Vagina (tissue), 2 donors: Measurements from ENCODE around the gene GHR. TPM values are rescaled to one million over a fixed set of nuclear protein-coding genes. Genes with fewer than 3 reads are reported as not detected.

Experiments
- DNase-seq, 2 donors: peaks; one replicate each; pipeline ENCODE4 v3.0.0-alpha.2; 2017; ENCODE audit errors: extremely low spot score in 2 of 2
- H3K27ac ChIP-seq: fragments of 200-600 bp; sonication (generic); one replicate; pipeline ENCODE4 v1.5.1; 2019
- H3K27me3 ChIP-seq: fragments of 200-600 bp; sonication (generic); one replicate; pipeline ENCODE4 v1.5.1; 2019
- H3K36me3 ChIP-seq, 2 donors: fragments of 200-600 bp; sonication (generic); one replicate each; pipeline ENCODE4 v1.5.1; 2017 to 2019
- H3K4me1 ChIP-seq: fragments of 200-600 bp; sonication (generic); one replicate; pipeline ENCODE4 v1.5.1; 2019
- H3K4me3 ChIP-seq, 2 donors: fragments of 200-600 bp; sonication (generic); 1 replicate in 1 of 2; 2 replicates in 1 of 2; pipeline ENCODE4 v1.5.1; 2016 to 2019
- H3K9me3 ChIP-seq: fragments of 200-600 bp; sonication (generic); one replicate; pipeline ENCODE4 v1.5.1; 2019
- POLR2A ChIP-seq, 2 donors: fragments of 450-650 bp; IDR thresholded peaks; one replicate each; pipeline ENCODE4 v1.6.1; 2017; ENCODE audit warnings: antibody characterized with exemption in 2 of 2, mild to moderate bottlenecking in 2 of 2, moderate library complexity in 2 of 2
- POLR2AphosphoS5 ChIP-seq, 2 donors: sonication (generic); formaldehyde crosslinking; IDR thresholded peaks; one replicate each; pipeline ENCODE4 v1.9.0; 2017; ENCODE audit warnings: antibody characterized with exemption in 2 of 2, mild to moderate bottlenecking in 2 of 2, low read depth in 1 of 2; ENCODE audit not compliant: insufficient read depth in 1 of 2
- intact Hi-C: fragments of 100-400 bp; cut with DNase I; formaldehyde crosslinking; loops from one replicate; pipeline ENCODE4 v1.15.1; 2023
- total RNA-seq: library from RNA; depleted of rRNA; stranded (reverse); fragments of >200 nt; gene quantifications from one replicate; pipeline ENCODE4 v1.2.3, GENCODE V29; 2016
- TF ChIP-seq, protein P1 (sequence below), 3 experiments: fragments of 450-650 bp in 2 of 3; fragments of 200-600 bp in 1 of 3; sonication (generic) in 1 of 3; IDR thresholded peaks; one replicate each; pipeline ENCODE4 v1.5.1; 2017 to 2019; ENCODE audit warnings: antibody characterized with exemption in 3 of 3, mild to moderate bottlenecking in 2 of 3, moderate library complexity in 2 of 3

The GHR gene
- total RNA-seq, 1 donor from 2014 or later = 16.7 TPM

DNA sequence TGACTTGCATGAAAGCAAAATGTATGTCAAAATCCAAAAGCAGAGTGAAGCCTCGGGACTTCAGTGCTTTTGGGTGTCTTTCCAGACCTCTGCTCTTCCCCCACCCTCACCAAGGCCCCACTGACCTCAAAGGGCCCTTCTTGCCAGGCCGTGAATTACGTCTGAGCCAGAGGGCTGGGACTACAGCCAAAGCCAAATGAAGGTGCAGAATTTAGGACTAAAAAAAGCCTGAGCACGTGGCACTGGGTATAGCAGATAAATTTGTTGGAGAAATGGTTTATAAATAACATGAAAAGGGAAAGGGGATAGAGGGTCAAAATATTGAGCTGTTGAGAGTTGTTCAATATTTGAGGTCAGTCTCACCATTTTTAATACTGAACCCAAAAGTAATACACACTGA, 163.4 kb downstream of the GHR start:
- no peak for TF ChIP-seq POLR2AphosphoS5 (IDR thresholded peaks at IDR 0.05; ENCODE audit: insufficient read depth in 1 of 2, low read depth in 1 of 2)
- TF ChIP-seq, protein P1, sequence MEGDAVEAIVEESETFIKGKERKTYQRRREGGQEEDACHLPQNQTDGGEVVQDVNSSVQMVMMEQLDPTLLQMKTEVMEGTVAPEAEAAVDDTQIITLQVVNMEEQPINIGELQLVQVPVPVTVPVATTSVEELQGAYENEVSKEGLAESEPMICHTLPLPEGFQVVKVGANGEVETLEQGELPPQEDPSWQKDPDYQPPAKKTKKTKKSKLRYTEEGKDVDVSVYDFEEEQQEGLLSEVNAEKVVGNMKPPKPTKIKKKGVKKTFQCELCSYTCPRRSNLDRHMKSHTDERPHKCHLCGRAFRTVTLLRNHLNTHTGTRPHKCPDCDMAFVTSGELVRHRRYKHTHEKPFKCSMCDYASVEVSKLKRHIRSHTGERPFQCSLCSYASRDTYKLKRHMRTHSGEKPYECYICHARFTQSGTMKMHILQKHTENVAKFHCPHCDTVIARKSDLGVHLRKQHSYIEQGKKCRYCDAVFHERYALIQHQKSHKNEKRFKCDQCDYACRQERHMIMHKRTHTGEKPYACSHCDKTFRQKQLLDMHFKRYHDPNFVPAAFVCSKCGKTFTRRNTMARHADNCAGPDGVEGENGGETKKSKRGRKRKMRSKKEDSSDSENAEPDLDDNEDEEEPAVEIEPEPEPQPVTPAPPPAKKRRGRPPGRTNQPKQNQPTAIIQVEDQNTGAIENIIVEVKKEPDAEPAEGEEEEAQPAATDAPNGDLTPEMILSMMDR (IDR thresholded peaks at IDR 0.05) = no peak
- no peak for TF ChIP-seq POLR2A (IDR thresholded peaks at IDR 0.05)
- DNase-seq = no peak

DNA sequence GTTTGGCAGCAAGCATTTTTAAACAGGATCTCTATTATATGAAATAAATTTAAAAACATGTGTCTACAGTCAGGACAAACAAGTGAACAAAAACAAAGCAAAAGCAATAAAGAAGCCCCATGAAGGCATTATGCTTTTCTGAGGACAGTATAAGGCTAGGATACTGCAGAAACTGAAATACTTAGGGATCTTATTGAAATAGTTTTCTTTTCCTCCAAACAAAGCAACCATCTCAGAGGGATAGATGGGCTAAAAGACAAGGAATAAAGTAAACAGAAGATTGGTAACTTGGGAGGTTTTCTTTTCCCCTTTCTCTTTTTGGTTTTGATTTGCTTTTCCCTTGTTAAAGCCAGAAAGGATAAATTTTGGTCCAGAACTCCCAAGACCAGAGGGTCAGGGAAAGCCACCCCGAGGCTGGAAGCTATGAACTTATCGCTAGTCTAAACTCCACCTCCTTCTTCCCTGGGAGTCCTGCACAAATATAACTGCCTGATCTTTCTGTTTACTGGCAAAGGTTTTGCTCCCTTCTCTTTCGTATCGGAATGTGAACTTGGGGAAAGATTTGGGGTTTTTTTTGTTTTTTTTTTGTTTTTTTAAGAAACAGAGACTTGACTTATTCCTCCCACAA, 164.0 kb downstream of the GHR start:
- TF ChIP-seq POLR2AphosphoS5 (IDR thresholded peaks at IDR 0.05; ENCODE audit: insufficient read depth in 1 of 2, low read depth in 1 of 2) (no peak), POLR2A (IDR thresholded peaks at IDR 0.05) (no peak)
- TF ChIP-seq, protein P1 (IDR thresholded peaks at IDR 0.05) = no peak
- no peaks in the 10 kb centered on the region for H3K36me3 ChIP-seq
- peaks cover 37% of the 10 kb centered on the region for H3K4me1 ChIP-seq
- H3K9me3 ChIP-seq = no peaks in the 10 kb centered on the region
- no peak for DNase-seq
- no peaks in the 10 kb centered on the region for H3K27me3 ChIP-seq
- intact Hi-C loops = loop anchor here (10.0 kb wide), 1 partner anchor 162 kb away; the partner anchor contains the start of gene GHR
- H3K27ac ChIP-seq = peak overlapping the region; percentile 67
- H3K4me3 ChIP-seq = no peak overlapping the region

More for the DNA sequence above, 163.4 kb downstream of the GHR start:
- H3K27me3 ChIP-seq = no peaks in the 10 kb centered on the region
- peaks cover 37% of the 10 kb centered on the region for H3K4me1 ChIP-seq
- no peak overlapping the region for H3K4me3 ChIP-seq
- intact Hi-C loops = loop anchor here (10.0 kb wide), 1 partner anchor 162 kb away; the partner anchor contains the start of gene GHR
- H3K36me3 ChIP-seq = no peaks in the 10 kb centered on the region
- H3K9me3 ChIP-seq = no peaks in the 10 kb centered on the region
- H3K27ac ChIP-seq = peak overlapping the region; percentile 67

DNA sequence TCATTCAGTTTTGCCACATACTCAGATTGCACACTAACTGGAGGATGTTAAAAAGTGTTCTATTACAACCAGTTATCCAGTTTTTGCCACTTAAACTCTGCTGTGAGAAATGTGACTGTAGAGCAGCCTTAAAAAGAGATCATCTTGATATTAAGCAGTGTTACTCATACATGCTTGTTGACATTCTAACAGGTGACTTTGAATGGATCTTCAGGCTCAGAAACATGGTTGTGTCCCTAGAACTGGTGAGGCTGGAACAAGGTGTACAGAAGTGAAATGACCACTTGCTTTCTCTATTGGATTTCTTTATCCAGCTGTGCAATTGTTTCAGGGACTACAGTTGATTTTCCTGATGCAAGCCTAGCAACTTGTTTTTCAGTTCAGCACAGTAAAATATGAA, 167.3 kb downstream of the GHR start:
- TF ChIP-seq POLR2AphosphoS5 (IDR thresholded peaks at IDR 0.05; ENCODE audit: insufficient read depth in 1 of 2, low read depth in 1 of 2) (no peak), POLR2A (IDR thresholded peaks at IDR 0.05) (no peak)
- TF ChIP-seq, protein P1 (IDR thresholded peaks at IDR 0.05) = no peak
- Histone ChIP-seq H3K27me3 (no peaks in the 10 kb centered on the region), H3K4me1 (peaks cover 37% of the 10 kb centered on the region), H3K9me3 (no peaks in the 10 kb centered on the region), H3K4me3 (no peak overlapping the region), H3K36me3 (no peaks in the 10 kb centered on the region), H3K27ac (no peak overlapping the region)
- intact Hi-C loops = no loop called here
- DNase-seq = no peak

DNA sequence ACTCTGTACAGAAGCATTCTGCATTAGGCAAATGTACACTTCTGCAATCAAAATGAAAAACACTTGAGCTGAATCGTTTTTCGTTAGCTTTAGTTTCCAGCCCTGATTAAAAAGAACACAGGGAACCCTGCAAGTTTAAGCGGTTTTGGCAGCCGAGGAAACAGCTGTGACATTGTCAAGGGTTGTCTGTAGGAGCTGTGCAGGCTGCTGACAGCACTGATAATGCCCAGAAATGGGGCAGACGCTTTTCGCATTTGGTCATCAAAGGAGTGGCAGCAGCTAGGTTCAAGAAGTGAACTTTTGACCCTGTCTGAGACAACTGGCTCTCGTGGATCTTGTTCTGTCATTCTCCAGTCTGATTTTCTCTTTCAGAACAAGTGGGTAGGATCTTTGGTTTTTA, 167.8 kb downstream of the GHR start:
- H3K27me3 ChIP-seq = no peaks in the 10 kb centered on the region
- H3K27ac ChIP-seq = no peak overlapping the region
- intact Hi-C loops = no loop called here
- peaks cover 35% of the 10 kb centered on the region for H3K4me1 ChIP-seq
- TF ChIP-seq, protein P1 (IDR thresholded peaks at IDR 0.05) = no peak
- TF ChIP-seq POLR2A (IDR thresholded peaks at IDR 0.05) (no peak), POLR2AphosphoS5 (IDR thresholded peaks at IDR 0.05; ENCODE audit: insufficient read depth in 1 of 2, low read depth in 1 of 2) (no peak)
- H3K4me3 ChIP-seq = no peak overlapping the region
- DNase-seq = no peak
- H3K9me3 ChIP-seq = no peaks in the 10 kb centered on the region
- H3K36me3 ChIP-seq = no peaks in the 10 kb centered on the region

DNA sequence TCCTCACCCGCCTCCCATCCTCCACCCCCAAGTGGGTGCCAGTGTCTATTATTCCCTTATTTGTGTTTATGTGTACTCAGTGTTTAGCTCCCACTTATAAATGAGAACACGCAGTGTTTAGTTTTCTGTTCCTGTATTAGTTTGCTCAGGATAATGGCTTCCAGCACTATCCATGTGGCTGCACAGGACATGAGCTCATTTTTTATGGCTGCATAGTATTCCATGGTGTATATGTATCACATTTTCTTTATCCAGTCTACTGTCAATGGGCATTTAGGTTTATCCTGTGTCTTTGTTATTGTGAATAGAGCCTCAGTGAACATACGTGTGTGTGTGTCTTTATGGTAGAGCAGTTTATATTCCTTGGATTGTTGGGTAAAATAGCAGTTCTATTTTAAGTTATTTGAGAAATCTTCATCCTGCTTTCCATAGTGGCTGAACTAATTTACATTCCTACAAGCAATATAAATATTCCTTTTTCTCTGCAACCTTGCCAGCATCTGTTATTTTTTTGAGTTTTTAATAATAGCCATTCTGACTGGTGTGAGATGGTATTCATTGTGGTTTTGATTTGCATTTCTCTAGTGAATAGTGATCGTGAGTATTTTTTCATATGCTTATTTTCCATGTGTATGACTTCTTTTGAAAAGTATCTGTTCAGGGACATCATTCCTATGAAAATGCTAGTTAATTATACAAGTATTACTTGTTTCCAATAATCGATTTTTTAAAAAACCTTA, 169.3 kb downstream of the GHR start:
- H3K27me3 ChIP-seq = no peaks in the 10 kb centered on the region
- no peaks in the 10 kb centered on the region for H3K36me3 ChIP-seq
- H3K27ac ChIP-seq = no peak overlapping the region
- H3K4me3 ChIP-seq = no peak overlapping the region
- H3K9me3 ChIP-seq = no peaks in the 10 kb centered on the region
- peaks cover 21% of the 10 kb centered on the region for H3K4me1 ChIP-seq
- intact Hi-C loops = no loop called here
- TF ChIP-seq, protein P1 (IDR thresholded peaks at IDR 0.05) = no peak
- no peak for TF ChIP-seq POLR2A (IDR thresholded peaks at IDR 0.05)
- TF ChIP-seq POLR2AphosphoS5 (IDR thresholded peaks at IDR 0.05; ENCODE audit: insufficient read depth in 1 of 2, low read depth in 1 of 2) = no peak
- DNase-seq = no peak
